Tibial nerve (tissue), 4 donors: ENCODE data around the gene OLFML3. TPM values are rescaled to one million over a fixed set of nuclear protein-coding genes. Genes with fewer than 3 reads are reported as not detected.

ENCODE experiments used
- DNase-seq, 2 donors: peaks; one replicate each; pipeline ENCODE4 v3.0.0-alpha.2; 2019; ENCODE audit warnings: low spot score in 2 of 2
- H3K27ac ChIP-seq, 4 donors: fragments of 200-600 bp; sonication (generic) in 3 of 4; one replicate each; pipeline ENCODE4 v1.5.1; 2017 to 2019; ENCODE audit warnings: mild to moderate bottlenecking in 1 of 4
- H3K27me3 ChIP-seq, 2 donors: fragments of 200-600 bp; sonication (generic) in 1 of 2; one replicate each; pipeline versions ENCODE4 v1.5.1 to v1.6.0; 2017 to 2019
- H3K36me3 ChIP-seq, 3 donors: fragments of 200-600 bp; sonication (generic); one replicate each; pipeline ENCODE4 v1.5.1; 2018 to 2019
- H3K4me1 ChIP-seq, 4 donors: fragments of 200-600 bp; sonication (generic) in 3 of 4; one replicate each; pipeline ENCODE4 v1.5.1; 2017 to 2019
- H3K4me3 ChIP-seq, 4 donors: fragments of 200-600 bp; sonication (generic) in 3 of 4; one replicate each; pipeline ENCODE4 v1.5.1; 2017 to 2019; ENCODE audit warnings: mild to moderate bottlenecking in 1 of 4, moderate library complexity in 1 of 4
- H3K9me3 ChIP-seq, 4 donors: fragments of 200-600 bp; sonication (generic) in 3 of 4; one replicate each; pipeline ENCODE4 v1.5.1; 2017 to 2019
- EP300 ChIP-seq, 2 donors: sonication (generic); formaldehyde crosslinking; IDR thresholded peaks; one replicate each; pipeline ENCODE4 v1.6.1; 2017; ENCODE audit warnings: antibody characterized with exemption in 2 of 2, mild to moderate bottlenecking in 1 of 2
- POLR2A ChIP-seq, 2 donors: fragments of 450-650 bp; IDR thresholded peaks; one replicate each; pipeline ENCODE4 v1.6.1; 2017; ENCODE audit warnings: antibody characterized with exemption in 2 of 2, mild to moderate bottlenecking in 2 of 2, moderate library complexity in 2 of 2
- WGBS, 2 donors: methylation state at CpG; one replicate each; pipeline ENCODE4 v1.1.5; 2018; 5-methylcytosine and 5-hydroxymethylcytosine counted together
- total RNA-seq, 4 donors: library from RNA; depleted of rRNA; stranded (reverse); fragments of >200 nt; gene quantifications; one replicate each; pipeline ENCODE4 v1.1.0, GENCODE V29; 2016
- TF ChIP-seq, protein P1 (sequence below), 5 experiments: fragments of 200-600 bp in 3 of 5; fragments of 450-650 bp in 2 of 5; sonication (generic) in 3 of 5; IDR thresholded peaks; one replicate each; pipeline ENCODE4 v1.5.1; 2016 to 2019; ENCODE audit warnings: antibody characterized with exemption in 5 of 5, mild to moderate bottlenecking in 3 of 5, moderate library complexity in 2 of 5

OLFML3 gene
- total RNA-seq, 4 donors from 2014 or later = 19.2 to 168 (median 50.0) TPM

DNA sequence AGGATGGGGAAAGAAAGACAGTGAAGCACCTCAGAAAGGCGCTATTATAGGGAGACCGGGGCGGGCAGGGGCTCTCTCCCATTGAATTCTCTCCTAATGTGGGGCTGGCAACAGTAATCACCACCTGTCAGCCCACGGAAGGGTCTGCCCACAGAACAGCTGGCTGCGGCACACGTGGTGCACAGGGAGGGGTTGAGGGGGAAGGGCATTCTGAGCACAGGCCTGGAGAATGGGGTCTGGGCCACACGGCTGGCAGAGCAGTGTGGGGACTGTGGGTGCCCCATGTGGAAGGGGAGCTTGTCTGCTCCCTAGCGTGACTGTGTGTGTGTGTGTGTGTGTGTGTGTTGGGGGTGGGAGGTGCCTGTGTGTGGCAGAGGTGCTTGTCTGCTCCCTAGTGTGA is 4.1 kb downstream of the OLFML3 start:
- DNase-seq = no peak
- Histone ChIP-seq H3K4me3 (peak overlapping the region in 1 of 4 donors; percentile 47), H3K9me3 (no peaks in the 10 kb centered on the region), H3K27me3 (no peaks in the 10 kb centered on the region), H3K27ac (peak overlapping the region in 3 of 4 donors; percentile 21 to 70 (median 66)), H3K36me3 (no peaks in the 10 kb centered on the region), H3K4me1 (peaks cover 0 to 70% (median 18%) of the 10 kb centered on the region in 4 donors)
- WGBS, 2 donors = 56 to 57% methylated on average over 8 of the region's 8 CpGs
- no peak for TF ChIP-seq POLR2A (IDR thresholded peaks at IDR 0.05)
- no peak for TF ChIP-seq EP300 (IDR thresholded peaks at IDR 0.05)
- TF ChIP-seq, protein P1, sequence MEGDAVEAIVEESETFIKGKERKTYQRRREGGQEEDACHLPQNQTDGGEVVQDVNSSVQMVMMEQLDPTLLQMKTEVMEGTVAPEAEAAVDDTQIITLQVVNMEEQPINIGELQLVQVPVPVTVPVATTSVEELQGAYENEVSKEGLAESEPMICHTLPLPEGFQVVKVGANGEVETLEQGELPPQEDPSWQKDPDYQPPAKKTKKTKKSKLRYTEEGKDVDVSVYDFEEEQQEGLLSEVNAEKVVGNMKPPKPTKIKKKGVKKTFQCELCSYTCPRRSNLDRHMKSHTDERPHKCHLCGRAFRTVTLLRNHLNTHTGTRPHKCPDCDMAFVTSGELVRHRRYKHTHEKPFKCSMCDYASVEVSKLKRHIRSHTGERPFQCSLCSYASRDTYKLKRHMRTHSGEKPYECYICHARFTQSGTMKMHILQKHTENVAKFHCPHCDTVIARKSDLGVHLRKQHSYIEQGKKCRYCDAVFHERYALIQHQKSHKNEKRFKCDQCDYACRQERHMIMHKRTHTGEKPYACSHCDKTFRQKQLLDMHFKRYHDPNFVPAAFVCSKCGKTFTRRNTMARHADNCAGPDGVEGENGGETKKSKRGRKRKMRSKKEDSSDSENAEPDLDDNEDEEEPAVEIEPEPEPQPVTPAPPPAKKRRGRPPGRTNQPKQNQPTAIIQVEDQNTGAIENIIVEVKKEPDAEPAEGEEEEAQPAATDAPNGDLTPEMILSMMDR (IDR thresholded peaks at IDR 0.05) = no peak

DNA sequence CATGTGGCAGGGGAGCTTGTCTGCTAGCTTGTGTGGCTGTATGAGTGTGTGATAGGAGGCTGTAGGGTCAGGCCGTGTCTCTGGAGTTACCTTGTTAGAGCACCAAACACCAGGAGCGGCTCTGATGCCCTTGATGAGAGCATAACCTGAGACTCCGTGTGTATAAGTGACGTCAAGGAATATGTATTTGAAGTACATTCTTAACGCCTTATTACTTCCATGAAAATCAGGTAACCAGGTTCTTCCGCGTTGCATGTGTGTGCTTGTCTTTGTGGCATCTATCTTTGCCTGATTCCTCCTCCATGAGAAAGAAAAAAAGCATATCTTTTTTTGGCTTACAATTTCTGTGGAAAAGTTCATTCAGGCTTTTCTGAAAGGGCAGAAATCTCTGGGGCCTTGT is 4.6 kb downstream of the OLFML3 start:
- H3K27ac ChIP-seq = peak overlapping the region in 3 of 4 donors; percentile 21 to 70 (median 66)
- WGBS, 2 donors = 83 to 84% methylated on average over 7 of the region's 7 CpGs
- no peaks in the 10 kb centered on the region for H3K9me3 ChIP-seq
- TF ChIP-seq, protein P1 (IDR thresholded peaks at IDR 0.05) = no peak
- no peak for TF ChIP-seq POLR2A (IDR thresholded peaks at IDR 0.05)
- no peak for TF ChIP-seq EP300 (IDR thresholded peaks at IDR 0.05)
- H3K4me3 ChIP-seq = no peak overlapping the region
- no peak for DNase-seq
- no peaks in the 10 kb centered on the region for H3K36me3 ChIP-seq
- peaks cover 0 to 65% (median 16%) of the 10 kb centered on the region in 4 donors for H3K4me1 ChIP-seq
- no peaks in the 10 kb centered on the region for H3K27me3 ChIP-seq

DNA sequence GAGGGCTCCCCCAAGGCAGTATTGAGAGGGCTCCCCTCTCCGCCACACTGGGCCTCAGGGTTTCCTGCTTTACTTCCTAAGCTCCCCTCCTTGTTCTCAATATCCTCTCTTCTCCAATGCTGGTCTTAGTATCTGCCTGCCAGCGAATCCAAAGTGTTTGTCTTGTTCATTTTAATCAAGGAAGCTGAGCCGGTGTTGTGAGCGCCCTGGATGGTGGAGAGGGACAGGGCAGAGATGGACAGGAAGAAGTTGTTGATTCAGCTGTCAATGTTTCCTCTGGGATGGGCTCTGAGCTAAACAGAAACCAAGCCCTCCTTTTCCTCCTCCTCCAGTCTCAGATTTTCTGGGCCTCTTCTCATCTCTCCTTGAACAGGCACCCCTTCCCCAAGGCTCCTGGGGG is 5.4 kb downstream of the OLFML3 start:
- peaks cover 0 to 56% (median 14%) of the 10 kb centered on the region in 4 donors for H3K4me1 ChIP-seq
- peak overlapping the region in 1 of 4 donors; percentile 5 for H3K27ac ChIP-seq
- TF ChIP-seq POLR2A (IDR thresholded peaks at IDR 0.05) (no peak), EP300 (IDR thresholded peaks at IDR 0.05) (no peak)
- TF ChIP-seq, protein P1 (IDR thresholded peaks at IDR 0.05) = no peak
- H3K27me3 ChIP-seq = no peaks in the 10 kb centered on the region
- WGBS, 2 donors = 59% methylated on average over 4 of the region's 4 CpGs
- no peaks in the 10 kb centered on the region for H3K36me3 ChIP-seq
- no peaks in the 10 kb centered on the region for H3K9me3 ChIP-seq
- DNase-seq = no peak
- no peak overlapping the region for H3K4me3 ChIP-seq

DNA sequence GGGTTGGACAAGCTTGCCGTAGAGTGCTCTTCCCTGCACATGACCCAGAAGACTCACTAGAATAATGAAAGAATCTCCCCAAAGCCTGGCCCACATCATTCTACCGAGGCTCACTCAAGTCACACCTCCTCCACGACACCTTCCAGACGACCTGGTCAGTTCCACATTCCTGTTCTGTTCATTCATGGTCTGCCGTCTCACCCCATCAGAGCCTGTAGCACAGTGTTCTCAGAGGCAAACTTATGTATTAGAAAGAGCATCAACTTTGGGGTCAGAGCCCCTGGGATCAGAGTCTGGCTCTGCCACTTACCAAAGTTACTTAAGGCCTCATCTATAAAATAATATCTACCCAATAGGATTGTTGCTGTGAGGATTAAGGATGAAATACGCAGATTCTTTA is 7.5 kb downstream of the OLFML3 start:
- DNase-seq = no peak
- Histone ChIP-seq H3K27me3 (no peaks in the 10 kb centered on the region), H3K4me3 (no peak overlapping the region), H3K36me3 (no peaks in the 10 kb centered on the region), H3K27ac (no peak overlapping the region), H3K9me3 (no peaks in the 10 kb centered on the region), H3K4me1 (peaks cover 0 to 36% (median 14%) of the 10 kb centered on the region in 4 donors)
- no peak for TF ChIP-seq EP300 (IDR thresholded peaks at IDR 0.05)
- TF ChIP-seq POLR2A (IDR thresholded peaks at IDR 0.05) = no peak
- TF ChIP-seq, protein P1 (IDR thresholded peaks at IDR 0.05) = no peak
- WGBS, 2 donors = 72 to 80% methylated on average over 6 of the region's 6 CpGs

DNA sequence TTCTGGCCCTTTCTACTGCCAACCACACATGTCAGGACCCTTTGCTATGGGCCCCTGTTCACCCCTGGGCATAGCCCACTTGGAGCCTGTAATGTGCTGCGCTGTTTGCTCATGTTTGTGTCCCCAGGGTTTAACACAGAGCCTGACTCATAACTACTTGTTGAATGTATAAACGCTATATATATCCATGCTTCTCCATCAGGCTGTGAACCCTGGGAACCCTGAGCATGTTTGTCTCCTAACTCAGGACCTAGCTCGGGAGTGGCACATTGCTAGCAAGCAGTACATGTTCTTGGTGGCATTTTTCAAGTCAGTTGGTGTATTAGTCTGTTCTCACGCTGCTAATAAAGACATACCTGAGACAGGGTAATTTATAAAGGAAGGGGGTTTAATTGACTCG is 8.0 kb downstream of the OLFML3 start:
- Histone ChIP-seq H3K4me3 (no peak overlapping the region), H3K4me1 (peaks cover 0 to 31% (median 14%) of the 10 kb centered on the region in 4 donors), H3K36me3 (no peaks in the 10 kb centered on the region), H3K27ac (no peak overlapping the region), H3K27me3 (no peaks in the 10 kb centered on the region), H3K9me3 (no peaks in the 10 kb centered on the region)
- WGBS, 2 donors = 75 to 93% methylated on average over 5 of the region's 5 CpGs
- DNase-seq = no peak
- TF ChIP-seq, protein P1 (IDR thresholded peaks at IDR 0.05) = no peak
- TF ChIP-seq POLR2A (IDR thresholded peaks at IDR 0.05) (no peak), EP300 (IDR thresholded peaks at IDR 0.05) (no peak)
